Smooth muscle cell (in vitro differentiated cells): ENCODE measurements around the gene IMP3. TPM values are rescaled to one million over a fixed set of nuclear protein-coding genes. Genes with fewer than 3 reads are reported as not detected.
"Not testable (repeated sequence)": the region's sequence is repeated elsewhere in the genome, so short reads cannot be mapped to it uniquely, and the experiment has no call there.

Experiments used
- DNase-seq: peaks from one replicate; lab custom pipeline; 2025; ENCODE audit not compliant: unreplicated experiment; lab: John Stamatoyannopoulos, UW
- H2AFZ ChIP-seq: fragments of 200-600 bp; sonication (generic); 2 replicates; pipeline ENCODE4 v1.6.0; 2016; ENCODE audit warnings: antibody characterized with exemption, low read depth, mild to moderate bottlenecking
- H3F3A ChIP-seq: fragments of 200-600 bp; sonication (generic); 2 replicates; pipeline ENCODE4 v1.6.0; 2017; ENCODE audit warnings: antibody characterized with exemption, low read depth
- H3K27ac ChIP-seq: fragments of 200-600 bp; sonication (generic); 2 replicates; pipeline ENCODE4 v1.5.1; 2016; ENCODE audit warnings: low read depth, mild to moderate bottlenecking
- H3K27me3 ChIP-seq: fragments of 200-600 bp; sonication (generic); 2 replicates; pipeline ENCODE4 v1.6.1; 2016; ENCODE audit warnings: low read depth, mild to moderate bottlenecking
- H3K36me3 ChIP-seq: fragments of 200-600 bp; sonication (generic); 2 replicates; pipeline ENCODE4 v1.5.1; 2016; ENCODE audit warnings: low read depth
- H3K4me1 ChIP-seq: fragments of 200-600 bp; sonication (generic); 2 replicates; pipeline ENCODE4 v1.5.1; 2016; ENCODE audit warnings: low read depth
- H3K4me2 ChIP-seq: fragments of 200-600 bp; sonication (generic); 2 replicates; pipeline ENCODE4 v1.6.0; 2016; ENCODE audit warnings: mild to moderate bottlenecking
- H3K4me3 ChIP-seq: fragments of 200-600 bp; sonication (generic); 2 replicates; pipeline ENCODE4 v1.5.1; 2016; ENCODE audit warnings: mild to moderate bottlenecking
- H3K79me2 ChIP-seq: fragments of 200-600 bp; sonication (generic); 2 replicates; pipeline ENCODE4 v1.6.0; 2016; ENCODE audit warnings: low read depth, mild to moderate bottlenecking
- H3K9ac ChIP-seq: fragments of 200-600 bp; sonication (generic); 2 replicates; pipeline ENCODE4 v1.6.0; 2016; ENCODE audit warnings: low read depth
- H3K9me3 ChIP-seq: fragments of 200-600 bp; sonication (generic); replicated peaks from 2 replicates; pipeline ENCODE4 v1.5.1; 2016; ENCODE audit warnings: low read depth
- H4K20me1 ChIP-seq: fragments of 200-600 bp; sonication (generic); 2 replicates; pipeline ENCODE4 v1.6.0; 2016; ENCODE audit warnings: low read depth
- CTCF ChIP-seq: fragments of 200-600 bp; sonication (generic); IDR thresholded peaks from 2 replicates; pipeline ENCODE4 v1.5.1; 2017; ENCODE audit warnings: borderline replicate concordance, mild to moderate bottlenecking, antibody characterized with exemption; ENCODE audit not compliant: insufficient read depth, poor library complexity, severe bottlenecking
- WGBS: methylation state at CpG from one replicate; pipeline ENCODE4 v1.1.7; 2016; ENCODE audit warnings: low lambda C conversion rate; 5-methylcytosine and 5-hydroxymethylcytosine counted together
- polyA plus RNA-seq: library from polyadenylated mRNA; unstranded; fragments of >200 nt; fragmentation: Nextera tagmentation; extraction: Ambion mirVana; gene quantifications from 2 replicates; pipeline ENCODE4 v1.2.1, GENCODE V29; 2016
- total RNA-seq: library from RNA; depleted of rRNA; stranded (reverse); fragments of >200 nt; gene quantifications from 2 replicates; pipeline ENCODE4 v1.2.3, GENCODE V29; 2014

The IMP3 gene
- total and polyA plus RNA-seq, 2 experiments from 2014 or later, result 54.1 to 56.7 TPM

GRCh38 chr15:75639191-75639708 lies 774 bp downstream of the IMP3 start:
- TF ChIP-seq CTCF, result no peak
- H3K9me3 ChIP-seq, result no peaks in the 10 kb centered on the region
- H3K4me2 ChIP-seq, result peak overlapping the region; percentile 85
- no peaks in the 10 kb centered on the region for H3K36me3 ChIP-seq
- H3K4me1 ChIP-seq, result peaks cover 7% of the 10 kb centered on the region
- H3K79me2 ChIP-seq, result peaks cover 31% of the 10 kb centered on the region
- H4K20me1 ChIP-seq, result peaks cover 23% of the 10 kb centered on the region
- no peak overlapping the region for H2AFZ ChIP-seq
- WGBS, result under 1% methylated on average over 16 of the region's 16 CpGs
- peak overlapping the region; percentile 51 for H3K9ac ChIP-seq
- peak overlapping the region; percentile 76 for H3K27ac ChIP-seq
- H3K27me3 ChIP-seq, result no peaks in the 10 kb centered on the region
- peaks cover 9% of the 10 kb centered on the region for H3F3A ChIP-seq
- DNase-seq, result no peak
- H3K4me3 ChIP-seq, result peak overlapping the region; percentile 65

- TF ChIP-seq CTCF, result no peak
- Histone ChIP-seq H3K4me1 (peaks cover 7% of the 10 kb centered on the region), H3K4me3 (peak overlapping the region; percentile 65), H3K27ac (no peak overlapping the region), H3F3A (peaks cover 9% of the 10 kb centered on the region), H3K27me3 (no peaks in the 10 kb centered on the region), H3K4me2 (peak overlapping the region; percentile 85), H3K36me3 (no peaks in the 10 kb centered on the region), H3K9ac (no peak overlapping the region), H2AFZ (no peak overlapping the region), H4K20me1 (peaks cover 23% of the 10 kb centered on the region), H3K9me3 (no peaks in the 10 kb centered on the region), H3K79me2 (peaks cover 31% of the 10 kb centered on the region)
- no peak for DNase-seq
- 95% methylated on average over 4 of the region's 4 CpGs for WGBS
Observed at GRCh38 chr15:75637245-75638009, 2.6 kb downstream of the IMP3 start.

DNA sequence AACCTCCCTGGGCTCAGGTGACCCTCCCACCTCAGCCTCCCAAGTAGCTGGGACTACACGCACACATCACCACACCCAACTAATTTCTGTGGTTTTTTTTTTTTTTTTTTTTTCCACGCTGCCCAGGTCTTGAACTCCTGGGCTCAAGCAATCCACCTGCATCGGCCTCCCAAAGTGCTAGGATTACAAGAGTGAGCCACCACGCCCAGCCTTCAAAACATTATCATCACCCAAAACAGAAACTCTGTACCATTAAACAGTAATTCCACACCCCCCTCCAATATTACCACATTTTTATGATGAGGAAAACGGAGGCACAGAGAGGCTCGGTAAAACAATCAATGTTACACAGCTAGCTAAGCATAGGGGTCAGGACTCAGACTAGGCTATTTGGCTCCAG lies 4.0 kb downstream of the IMP3 start:
- H3K79me2 ChIP-seq, result peaks cover 31% of the 10 kb centered on the region
- no peak for TF ChIP-seq CTCF
- no peaks in the 10 kb centered on the region for H3K36me3 ChIP-seq
- no peak overlapping the region for H3K4me2 ChIP-seq
- no peaks in the 10 kb centered on the region for H3K9me3 ChIP-seq
- no peak overlapping the region for H3K9ac ChIP-seq
- H3K4me3 ChIP-seq, result no peak overlapping the region
- DNase-seq, result no peak
- H3K4me1 ChIP-seq, result peaks cover 7% of the 10 kb centered on the region
- H3K27ac ChIP-seq, result no peak overlapping the region
- H3F3A ChIP-seq, result peaks cover 8% of the 10 kb centered on the region
- 93% methylated on average over 6 of the region's 6 CpGs for WGBS
- H3K27me3 ChIP-seq, result no peaks in the 10 kb centered on the region
- no peak overlapping the region for H2AFZ ChIP-seq
- H4K20me1 ChIP-seq, result peaks cover 23% of the 10 kb centered on the region

- not testable (repeated sequence) for H3K36me3 ChIP-seq, H3K4me3 ChIP-seq, H3K4me1 ChIP-seq, H3K27me3 ChIP-seq, H2AFZ ChIP-seq, H3K9ac ChIP-seq, H3F3A ChIP-seq, H3K27ac ChIP-seq, H3K9me3 ChIP-seq, H3K4me2 ChIP-seq, DNase-seq
- H3K79me2 ChIP-seq, result peaks cover 27% of the 10 kb centered on the region
- peaks cover 19% of the 10 kb centered on the region for H4K20me1 ChIP-seq
- 91% methylated on average over 7 of the region's 7 CpGs for WGBS
Observed at GRCh38 chr15:75633922-75634321, 6.1 kb downstream of the IMP3 start.
